ENCODE data around the gene PSMA2. TPM values are rescaled to one million over a fixed set of nuclear protein-coding genes. Genes with fewer than 3 reads are reported as not detected.
A peak's percentile ranks its signal among the peaks of the same experiment; 100 is the strongest.

PSMA2 gene
- total RNA-seq, result 26.4 TPM

DNA sequence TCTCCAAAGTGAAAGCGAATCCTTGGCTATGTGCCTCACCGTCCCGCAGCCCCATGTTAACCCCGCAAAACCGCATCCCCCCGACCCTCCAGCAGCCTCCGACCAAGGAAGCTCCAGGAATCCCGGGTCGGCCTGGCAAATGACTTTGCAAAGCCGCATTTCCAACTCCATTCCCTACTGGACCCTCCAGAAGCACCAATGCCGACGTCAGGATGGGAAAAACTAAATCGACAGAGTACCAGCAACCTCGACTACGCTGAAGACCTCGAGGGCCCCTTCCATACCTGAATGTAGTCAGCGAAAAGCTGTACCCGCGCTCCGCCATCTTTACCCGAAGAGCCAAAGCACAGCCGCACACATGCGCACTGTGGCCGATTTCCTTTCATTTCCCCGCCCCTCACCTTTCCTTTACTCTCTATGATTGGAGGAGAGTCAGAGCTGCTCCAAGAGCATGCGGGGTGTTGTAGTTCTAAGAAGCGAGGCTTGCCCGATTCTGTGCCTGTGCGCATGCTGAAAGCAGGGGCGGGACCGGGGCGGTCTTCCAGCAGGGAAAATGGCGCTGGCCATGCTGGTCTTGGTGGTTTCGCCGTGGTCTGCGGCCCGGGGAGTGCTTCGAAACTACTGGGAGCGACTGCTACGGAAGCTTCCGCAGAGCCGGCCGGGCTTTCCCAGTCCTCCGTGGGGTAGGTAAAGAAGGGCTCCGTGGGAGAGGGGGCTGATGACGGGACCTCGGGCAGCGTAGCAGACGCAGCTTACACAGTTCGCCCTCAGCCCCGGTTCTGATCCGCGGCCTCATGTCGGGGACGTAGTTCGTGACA, at the start of gene PSMA2, which contains the start of gene MRPL32:
TSS of gene PSMA2 (minus strand) at position 341 of the 818 bp plus-strand sequence. CDS start at position 325, 16 bp downstream.
TSS of gene MRPL32 (plus strand) at position 543 of the 818 bp plus-strand sequence. CDS start at position 554, 11 bp downstream.
- DNase-seq (ENCODE audit: low read depth in 2 of 3, low spot score in 2 of 3), result peak; percentile 85 to 99 (median 96)

DNA sequence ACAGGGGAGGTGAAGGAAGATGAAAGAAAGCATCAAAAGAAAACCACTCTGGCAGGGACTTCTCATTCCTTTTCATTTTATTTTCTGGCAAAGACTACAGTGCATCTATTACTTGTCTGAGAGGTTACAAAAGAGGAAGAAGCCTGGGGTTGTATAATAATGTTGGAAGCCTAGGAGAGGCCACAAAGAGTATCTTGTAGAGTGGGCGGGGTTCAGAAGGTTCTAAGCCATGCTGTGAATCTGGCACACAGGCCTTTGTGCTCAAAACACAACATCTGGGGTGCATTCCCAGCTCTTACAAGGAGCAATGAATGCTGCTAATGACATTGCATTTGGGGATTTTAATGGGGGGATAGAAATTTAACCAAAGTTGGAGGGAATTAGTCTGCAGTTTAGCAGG, 49.6 kb upstream of the PSMA2 start:
- DNase-seq (ENCODE audit: low read depth in 2 of 3, low spot score in 2 of 3), result no peak

DNA sequence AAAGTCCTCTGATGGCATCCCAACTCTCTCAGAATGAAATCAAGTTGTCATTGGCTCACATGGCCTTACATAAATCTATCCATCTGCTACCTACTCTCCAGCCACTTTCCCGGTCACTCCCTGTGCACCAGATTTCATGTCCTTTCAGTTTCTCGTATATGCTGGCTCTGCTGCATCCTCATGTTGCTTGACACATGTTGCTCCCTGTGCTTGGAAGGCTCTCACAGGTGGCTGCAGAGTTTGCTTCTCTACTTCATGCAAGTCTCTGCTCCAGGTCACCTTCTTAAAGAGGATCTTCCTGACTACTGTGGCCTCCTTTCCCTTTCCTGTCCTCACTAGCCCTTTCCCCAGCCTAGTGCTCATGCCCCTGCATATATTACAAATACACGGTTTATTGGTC, 48.5 kb upstream of the PSMA2 start:
- DNase-seq (ENCODE audit: low read depth in 2 of 3, low spot score in 2 of 3), result no peak

DNA sequence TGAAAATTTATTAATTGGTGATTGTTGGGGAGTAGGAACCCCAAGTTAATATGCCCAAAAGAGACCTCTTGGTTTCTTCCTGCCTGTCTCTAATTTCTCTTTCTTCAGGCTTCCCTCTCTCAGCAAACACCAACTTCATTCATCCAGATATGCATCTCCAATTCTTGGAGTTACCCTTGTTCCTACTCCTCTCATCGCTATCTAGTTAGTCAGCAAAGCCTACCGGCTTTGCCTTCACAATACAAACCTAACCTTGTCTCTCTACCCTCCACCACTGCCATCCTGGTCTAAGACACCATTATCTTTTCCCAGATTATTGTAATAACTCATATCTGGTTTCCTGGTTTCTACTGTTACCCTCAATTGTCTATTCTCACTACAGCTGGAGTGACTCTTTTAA, 48.1 kb upstream of the PSMA2 start:
- DNase-seq (ENCODE audit: low read depth in 2 of 3, low spot score in 2 of 3), result no peak

DNA sequence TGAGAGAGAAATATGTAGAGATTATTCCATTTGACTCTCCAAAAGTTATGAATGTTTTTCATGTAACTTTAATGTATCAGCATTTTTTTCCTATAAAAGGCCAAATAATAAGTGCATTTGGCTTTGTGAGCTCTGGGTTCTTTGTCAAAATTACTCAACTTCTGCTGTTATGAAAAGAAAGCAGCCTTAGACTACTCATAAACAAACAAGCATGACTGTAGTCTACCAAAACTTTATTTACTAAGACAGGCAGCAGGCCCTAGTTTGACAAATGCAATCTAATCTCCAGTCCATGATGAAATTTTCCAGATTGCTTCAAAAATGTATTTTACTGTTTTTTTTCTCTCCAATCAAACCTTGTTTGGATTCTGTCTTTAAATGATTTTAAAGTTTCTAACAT, 46.5 kb upstream of the PSMA2 start:
- DNase-seq (ENCODE audit: low read depth in 2 of 3, low spot score in 2 of 3), result no peak

DNA sequence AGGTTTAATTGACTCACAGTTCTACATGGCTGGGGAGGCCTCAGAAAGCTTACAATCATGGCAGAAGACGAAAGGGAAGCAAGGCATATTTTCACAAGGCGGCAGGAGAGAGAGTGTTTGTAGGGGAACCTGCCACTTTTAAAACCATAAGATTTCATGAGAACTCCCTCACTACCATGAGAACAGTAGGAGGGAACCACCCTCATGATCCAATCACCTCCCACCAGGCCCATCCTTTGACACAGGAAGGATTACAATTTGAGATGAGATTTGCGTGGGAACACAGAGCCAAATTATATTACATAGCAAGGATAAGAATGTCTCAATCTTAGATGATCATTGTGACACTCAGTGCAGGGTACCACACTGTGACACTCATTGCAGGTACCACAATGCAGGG, 44.4 kb upstream of the PSMA2 start:
- no peak for DNase-seq (ENCODE audit: low read depth in 2 of 3, low spot score in 2 of 3)

DNA sequence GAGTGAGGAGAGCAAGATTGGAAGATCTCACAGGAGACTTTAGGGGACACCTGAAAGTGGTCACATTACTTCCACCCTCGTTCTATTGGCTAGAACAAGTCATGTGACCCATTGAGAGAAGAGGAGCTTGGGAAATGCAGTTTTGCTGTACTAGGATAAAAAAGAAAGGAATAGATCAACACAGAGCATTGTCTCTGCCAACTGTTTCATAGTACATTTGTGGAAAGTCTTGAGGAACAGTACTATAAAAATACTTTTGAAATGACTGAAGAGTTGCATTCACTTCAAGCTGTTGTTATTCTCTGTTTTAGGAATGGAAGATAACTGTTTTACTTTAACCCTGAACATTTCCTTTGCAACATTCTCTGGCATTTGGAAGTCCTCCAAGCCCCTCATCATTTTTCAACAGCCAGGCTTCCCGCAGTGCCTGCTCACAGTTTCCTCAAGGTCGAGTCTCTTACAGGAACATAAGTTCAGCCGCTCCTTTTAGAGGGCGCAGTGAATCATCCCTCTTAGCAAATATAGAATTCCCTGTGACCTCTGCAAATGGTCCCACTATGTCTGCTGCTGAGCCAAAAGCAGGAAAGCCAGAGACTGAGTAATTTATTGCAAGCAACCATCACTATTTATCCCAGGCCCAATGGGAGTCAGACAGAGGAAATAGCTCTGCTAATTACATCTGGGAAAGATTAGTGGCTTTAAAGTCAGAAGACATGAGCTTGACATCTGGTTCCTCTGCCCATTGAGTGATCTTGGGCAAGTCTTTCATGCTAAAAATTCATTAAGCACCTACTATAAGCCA, 40.9 kb upstream of the PSMA2 start:
- no peak for DNase-seq (ENCODE audit: low read depth in 2 of 3, low spot score in 2 of 3)

DNA sequence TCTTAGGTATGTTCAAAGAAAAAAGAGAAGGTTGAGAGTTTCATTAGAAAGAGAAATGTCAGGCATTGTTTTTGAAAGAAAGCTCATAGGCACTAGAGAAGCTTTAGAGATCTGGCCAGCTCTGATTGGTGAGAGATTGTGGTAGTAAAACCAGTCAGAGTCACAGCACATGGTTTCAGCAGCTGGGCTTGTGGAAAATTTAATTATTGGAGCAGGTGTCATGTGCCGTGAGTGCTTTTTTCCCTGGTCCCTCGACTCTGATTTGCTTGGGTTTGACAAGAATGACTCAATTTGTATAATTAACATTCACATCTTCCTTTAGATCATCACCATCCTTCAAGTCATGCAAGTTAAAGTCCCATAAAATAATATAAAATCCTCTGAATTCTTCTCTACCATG, 35.4 kb upstream of the PSMA2 start:
- DNase-seq (ENCODE audit: low read depth in 2 of 3, low spot score in 2 of 3), result no peak

DNA sequence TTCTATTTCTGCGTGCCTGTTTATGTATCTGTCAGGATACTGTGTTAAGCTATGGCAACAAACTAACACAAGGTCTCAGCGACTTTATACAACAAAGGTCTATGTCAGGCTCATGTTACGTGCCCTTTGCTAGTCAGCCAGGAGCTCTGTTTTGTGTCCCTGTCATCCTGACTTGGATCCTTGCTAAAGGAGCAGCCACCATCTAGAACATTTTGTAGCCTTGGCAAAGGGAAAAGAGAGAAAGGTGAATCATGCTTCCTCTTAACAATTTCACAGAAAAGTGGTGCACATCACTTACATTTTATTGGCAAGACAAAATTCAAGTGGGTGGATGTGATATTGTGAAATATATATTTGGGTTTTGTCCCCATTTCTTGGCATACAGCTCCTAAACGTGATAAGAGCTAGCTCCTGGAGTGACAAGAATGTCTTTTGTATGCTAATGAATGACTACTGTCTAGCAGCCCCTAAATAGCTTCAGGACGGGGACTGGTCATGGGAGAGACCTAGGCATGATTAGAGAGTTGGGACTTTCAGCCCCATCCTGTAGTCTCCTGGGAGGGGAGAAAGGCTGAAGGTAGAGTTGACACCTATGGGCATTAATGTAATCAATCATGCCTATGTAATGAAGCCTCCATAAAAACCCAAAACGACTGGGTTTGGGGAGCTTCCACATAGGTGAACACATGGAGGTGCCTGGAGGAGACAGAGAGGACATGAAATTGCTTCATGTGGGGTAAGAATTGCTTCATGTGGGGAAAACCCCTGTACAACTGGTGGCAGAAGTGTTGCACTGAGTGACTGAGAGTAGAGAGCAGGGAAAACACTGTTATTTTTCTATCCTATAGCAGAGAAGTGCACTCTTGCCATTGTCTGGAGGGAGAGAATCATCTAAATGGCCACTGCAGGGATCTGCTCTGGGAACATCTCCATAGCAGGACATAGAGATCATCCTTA, 33.2 kb upstream of the PSMA2 start:
- no peak for DNase-seq (ENCODE audit: low read depth in 2 of 3, low spot score in 2 of 3)

DNA sequence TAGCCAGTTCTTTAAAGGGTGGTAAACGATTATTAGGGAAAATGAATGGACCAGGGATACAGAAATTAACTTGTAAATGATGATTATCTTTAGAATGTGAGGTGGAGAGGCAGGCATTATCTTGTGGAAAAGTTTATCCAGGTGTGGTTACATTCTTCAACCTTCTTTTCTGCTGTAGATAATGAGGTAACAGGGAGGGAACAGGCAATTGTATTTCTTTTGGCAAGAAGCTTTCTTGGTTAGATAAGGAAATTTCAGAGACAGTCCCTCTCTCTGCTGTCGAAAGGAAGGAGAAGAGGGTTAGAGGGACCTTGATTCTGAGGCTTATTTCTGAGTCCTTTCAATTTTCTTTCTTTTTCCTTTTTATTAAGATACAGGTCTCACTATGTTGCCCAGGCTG, 32.3 kb upstream of the PSMA2 start:
- DNase-seq (ENCODE audit: low read depth in 2 of 3, low spot score in 2 of 3), result no peak

DNA sequence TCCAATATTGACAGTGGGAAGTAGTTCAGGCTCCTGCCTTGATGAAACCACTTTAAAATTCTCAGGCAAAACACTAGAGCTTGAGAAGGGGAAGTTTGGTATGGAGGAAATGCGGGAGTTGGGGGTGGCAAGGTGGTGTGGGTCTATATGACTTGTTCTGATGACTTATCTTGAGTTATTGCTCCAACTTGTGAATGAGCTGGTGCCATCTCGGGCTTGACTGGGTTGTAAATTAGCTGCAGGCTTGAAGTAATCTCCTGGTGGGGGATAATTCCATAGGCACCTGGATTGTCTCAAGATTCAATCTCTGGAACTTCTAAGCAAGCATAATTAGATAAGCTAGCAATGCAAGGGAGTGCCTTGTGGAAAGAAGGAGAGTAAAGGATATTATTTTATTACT, 29.2 kb upstream of the PSMA2 start:
- DNase-seq (ENCODE audit: low read depth in 2 of 3, low spot score in 2 of 3), result peak in 1 of 3 donors; percentile 23

DNA sequence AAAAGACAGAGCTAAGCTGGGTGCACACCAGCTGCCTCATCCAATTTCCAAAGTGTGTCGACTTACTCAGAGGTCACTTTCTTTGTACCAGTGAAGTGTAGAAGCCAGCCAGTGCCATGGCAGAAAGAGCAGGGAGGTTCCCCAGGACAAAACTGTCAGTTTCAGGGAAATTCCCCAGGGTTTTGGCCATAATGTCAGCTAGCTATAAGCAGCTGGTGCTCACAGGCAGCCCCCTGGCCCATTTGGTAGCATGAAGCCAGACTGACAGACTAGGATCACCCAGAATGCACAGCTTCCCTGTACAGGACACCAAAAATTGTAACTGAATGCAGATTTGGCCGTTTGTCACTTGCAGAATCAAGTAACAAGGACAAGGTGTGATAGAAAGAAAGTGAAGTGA, 28.8 kb upstream of the PSMA2 start:
- DNase-seq (ENCODE audit: low read depth in 2 of 3, low spot score in 2 of 3), result no peak

DNA sequence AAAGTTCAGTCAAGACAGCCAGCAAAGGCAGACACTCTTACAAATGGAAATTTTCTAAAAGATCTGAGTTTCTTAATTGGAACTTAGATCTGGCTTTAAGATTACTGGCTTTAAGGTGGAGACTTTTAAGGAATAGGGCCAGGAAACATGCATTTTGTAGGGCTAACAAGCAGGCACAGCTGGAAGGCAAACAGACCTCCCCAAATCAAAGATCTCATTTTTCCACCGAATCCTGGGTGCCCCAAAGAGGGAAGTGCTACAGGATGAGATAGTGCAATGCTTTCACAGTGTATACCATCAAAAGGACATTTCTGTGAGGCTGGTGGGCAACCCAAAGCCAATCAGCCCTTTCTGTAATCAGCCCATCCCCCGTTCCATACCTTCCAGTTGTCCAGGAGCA, 27.6 kb upstream of the PSMA2 start:
- DNase-seq (ENCODE audit: low read depth in 2 of 3, low spot score in 2 of 3), result no peak

DNA sequence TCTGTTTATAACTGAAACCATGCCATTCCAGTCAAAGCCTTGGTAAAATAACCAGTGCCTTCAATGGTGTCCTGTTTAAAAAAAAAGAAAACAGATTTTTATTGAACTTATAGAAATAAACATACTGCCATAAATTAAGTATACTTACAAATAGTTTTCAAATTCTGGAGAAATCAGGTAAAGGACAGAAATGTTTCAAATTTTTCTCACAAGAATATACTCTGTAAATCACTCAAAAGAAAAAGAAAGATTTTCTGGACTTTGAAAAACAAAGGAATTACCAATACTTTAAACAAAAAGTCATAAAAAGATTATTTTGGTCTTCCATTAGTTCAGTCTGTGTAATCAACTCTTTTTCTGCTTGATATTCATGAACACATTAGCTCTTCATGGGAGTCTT, 24.1 kb upstream of the PSMA2 start:
- no peak for DNase-seq (ENCODE audit: low read depth in 2 of 3, low spot score in 2 of 3)

DNA sequence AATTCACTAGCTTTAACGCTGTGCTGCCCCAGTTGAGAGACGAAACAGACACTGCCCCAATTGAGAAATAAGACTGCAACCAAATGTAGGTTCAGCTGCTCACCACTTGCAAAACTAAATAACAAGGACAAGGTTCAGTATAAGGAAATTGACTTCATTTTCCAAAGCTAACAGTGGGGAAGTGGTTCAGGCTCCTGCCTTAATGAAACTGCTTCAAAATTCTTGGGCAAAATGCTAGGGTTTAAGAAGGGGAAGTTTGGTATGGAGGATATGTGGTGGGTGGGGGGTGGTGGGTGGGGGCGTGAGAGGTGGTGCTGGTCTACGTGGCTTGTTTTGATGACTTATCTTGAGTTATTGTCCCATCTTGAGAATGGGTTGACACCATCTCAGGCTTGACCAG, 22.0 kb upstream of the PSMA2 start:
- DNase-seq (ENCODE audit: low read depth in 2 of 3, low spot score in 2 of 3), result no peak

DNA sequence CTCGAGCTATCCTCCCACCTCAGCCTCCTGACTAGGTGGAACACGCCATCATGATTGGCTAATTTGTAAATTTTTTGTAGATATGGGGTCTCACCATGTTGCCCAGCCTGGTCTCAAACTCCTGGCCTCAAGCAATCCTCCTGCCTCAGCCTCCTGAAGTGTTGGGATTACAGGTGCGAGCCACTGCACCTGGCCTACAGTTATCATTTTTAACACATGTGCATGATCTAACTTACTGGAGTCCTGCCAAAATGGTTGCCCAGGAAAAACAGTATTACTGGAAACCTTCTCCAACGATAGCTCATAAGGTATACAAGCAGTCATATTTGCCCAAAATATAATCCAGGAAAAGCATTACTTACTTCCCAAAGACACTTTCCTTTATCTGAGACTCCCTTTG, 20.4 kb upstream of the PSMA2 start:
- DNase-seq (ENCODE audit: low read depth in 2 of 3, low spot score in 2 of 3), result no peak

DNA sequence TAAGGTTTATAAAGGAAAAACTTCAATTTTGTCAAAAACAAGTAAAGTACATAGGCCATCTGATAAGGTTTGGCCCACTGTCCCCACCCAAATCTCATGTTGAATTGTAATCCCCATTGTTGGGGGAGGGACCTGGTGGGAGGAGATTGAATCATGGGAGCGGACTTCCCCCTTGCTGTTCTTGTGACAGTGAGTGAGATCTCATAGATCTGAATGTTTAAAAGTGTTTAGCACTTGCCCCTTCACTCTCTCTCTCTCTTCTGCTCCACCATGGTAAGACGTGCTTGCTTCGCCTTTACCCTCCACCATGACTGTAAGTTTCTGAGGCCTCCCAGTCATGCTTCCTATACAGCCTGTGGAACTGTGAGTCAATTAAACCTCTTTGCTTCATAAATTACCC, 18.4 kb upstream of the PSMA2 start:
- no peak for DNase-seq (ENCODE audit: low read depth in 2 of 3, low spot score in 2 of 3)

DNA sequence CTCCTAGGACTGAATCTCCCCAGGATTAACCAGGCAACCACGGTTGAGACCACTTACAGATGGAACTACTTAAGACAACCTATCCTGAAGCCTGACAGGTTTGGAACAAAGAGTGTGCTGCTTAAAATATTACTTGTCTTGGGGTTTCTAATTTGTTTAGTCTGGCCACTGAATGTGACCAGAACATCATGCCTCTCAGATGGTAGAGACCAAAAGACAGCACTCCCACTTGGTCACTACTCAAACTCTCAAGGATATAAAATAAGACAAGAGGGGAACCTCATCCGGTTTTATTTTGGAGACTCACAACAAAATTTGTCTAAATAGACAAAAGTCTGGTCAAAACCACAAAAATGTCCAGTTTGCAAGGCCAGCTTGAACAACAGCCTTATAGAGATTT, 15.5 kb upstream of the PSMA2 start:
- no peak for DNase-seq (ENCODE audit: low read depth in 2 of 3, low spot score in 2 of 3)

DNA sequence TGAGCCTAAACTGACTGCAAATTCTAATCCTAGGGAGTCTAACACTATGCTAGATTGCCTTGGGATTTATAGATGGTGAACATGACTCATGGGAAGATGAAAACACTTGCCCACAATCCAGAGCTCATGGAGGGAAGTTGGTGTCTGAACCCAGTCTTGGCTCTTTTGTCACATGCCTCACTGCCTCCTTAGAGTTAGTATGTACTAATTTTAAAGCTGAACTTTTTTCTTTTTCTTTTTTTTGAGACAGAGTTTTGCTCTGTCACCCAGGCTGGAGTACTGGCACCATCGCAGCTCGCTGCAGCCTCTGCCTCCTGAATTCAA, 14.6 kb upstream of the PSMA2 start:
- no peak for DNase-seq (ENCODE audit: low read depth in 2 of 3, low spot score in 2 of 3)

DNA sequence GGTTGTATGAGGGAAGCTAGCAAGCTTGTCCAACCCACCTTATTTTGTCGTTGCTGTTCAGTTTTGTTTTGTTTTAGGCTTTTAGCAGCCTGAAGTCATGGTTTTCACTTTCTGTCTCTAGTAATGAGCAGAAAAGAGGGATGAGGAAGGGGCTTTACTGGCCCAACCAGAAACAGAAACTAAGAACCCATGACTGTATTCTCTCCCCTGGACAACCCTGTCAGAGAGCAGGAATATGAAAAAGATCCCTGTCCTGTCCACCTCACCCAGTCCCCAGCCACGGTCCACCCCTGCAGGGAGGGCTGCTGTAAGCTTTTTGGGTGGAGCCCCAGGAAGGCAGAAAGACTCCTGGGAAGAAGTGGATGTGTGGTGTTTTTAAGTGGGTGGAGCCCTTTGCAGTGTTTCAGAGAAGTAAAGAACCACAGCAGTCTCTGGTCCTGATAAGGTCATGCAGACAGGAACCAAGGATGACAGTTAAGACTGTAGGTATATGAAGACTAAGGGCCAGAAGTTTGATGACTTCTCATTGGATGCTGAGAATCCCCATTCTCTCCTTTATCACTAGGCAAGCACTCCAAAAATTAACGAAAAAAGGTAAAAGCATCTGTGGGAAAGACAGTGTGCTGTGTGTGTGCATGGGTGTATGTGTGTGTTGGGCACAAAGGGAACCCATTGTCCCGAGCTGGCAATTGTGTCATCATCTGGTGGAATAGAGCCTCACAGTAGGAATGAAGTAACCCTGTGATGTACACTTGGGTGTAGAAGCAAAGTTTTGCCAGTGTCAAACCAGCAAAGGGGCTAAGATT, 14.1 kb upstream of the PSMA2 start:
- DNase-seq (ENCODE audit: low read depth in 2 of 3, low spot score in 2 of 3), result peak in 1 of 3 donors; percentile 28
